CMK (cell line): ENCODE measurements around the gene CCDC80.

ENCODE experiments used
- DNase-seq: peaks from one replicate; pipeline ENCODE4 v3.0.0-alpha.2; 2010; ENCODE audit warnings: low read depth

The CCDC80 gene, protein sequence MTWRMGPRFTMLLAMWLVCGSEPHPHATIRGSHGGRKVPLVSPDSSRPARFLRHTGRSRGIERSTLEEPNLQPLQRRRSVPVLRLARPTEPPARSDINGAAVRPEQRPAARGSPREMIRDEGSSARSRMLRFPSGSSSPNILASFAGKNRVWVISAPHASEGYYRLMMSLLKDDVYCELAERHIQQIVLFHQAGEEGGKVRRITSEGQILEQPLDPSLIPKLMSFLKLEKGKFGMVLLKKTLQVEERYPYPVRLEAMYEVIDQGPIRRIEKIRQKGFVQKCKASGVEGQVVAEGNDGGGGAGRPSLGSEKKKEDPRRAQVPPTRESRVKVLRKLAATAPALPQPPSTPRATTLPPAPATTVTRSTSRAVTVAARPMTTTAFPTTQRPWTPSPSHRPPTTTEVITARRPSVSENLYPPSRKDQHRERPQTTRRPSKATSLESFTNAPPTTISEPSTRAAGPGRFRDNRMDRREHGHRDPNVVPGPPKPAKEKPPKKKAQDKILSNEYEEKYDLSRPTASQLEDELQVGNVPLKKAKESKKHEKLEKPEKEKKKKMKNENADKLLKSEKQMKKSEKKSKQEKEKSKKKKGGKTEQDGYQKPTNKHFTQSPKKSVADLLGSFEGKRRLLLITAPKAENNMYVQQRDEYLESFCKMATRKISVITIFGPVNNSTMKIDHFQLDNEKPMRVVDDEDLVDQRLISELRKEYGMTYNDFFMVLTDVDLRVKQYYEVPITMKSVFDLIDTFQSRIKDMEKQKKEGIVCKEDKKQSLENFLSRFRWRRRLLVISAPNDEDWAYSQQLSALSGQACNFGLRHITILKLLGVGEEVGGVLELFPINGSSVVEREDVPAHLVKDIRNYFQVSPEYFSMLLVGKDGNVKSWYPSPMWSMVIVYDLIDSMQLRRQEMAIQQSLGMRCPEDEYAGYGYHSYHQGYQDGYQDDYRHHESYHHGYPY

DNA sequence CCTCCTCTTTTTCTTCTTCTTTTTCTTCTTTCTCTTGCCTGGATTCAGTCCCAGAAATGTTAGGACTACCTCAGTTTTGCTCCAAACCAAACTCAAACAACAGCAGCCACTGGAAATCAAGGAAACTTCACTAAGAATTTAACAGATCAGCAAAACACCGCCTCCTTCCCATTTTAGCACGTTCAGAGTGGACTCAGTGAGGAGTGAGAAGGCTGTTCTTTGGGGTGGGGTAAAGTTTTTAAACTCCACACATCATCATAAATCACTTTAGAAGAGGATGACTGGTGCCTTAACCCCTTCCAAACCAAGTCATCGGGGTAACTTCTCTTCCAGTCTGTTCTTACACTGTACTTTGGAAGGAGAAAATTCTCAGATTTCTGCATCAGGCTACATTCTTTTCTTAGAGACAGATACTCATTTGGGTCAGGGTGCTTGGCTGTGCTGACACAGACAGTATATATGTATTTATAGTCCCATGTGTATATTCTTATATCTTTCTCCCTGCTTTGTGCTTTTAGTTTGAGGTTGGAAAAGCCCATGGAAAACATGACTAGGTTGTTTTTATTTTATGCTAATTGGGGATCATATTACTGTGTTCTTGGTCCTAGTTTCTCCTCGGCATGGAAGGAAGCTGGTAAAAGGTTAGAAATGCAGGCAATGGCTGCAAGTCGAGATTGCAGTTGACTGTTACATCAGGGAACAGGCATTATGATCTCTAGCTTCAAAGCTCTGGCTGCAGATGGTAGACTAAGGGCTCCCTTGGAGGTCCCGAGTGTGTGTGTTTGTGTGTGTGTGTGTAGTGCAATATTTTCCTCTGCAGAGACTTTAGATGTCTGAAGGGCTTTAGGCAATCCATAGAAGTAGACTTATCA, at the start of gene CCDC80:
TSS of gene CCDC80 (minus strand) at position 214 of the 872 bp plus-strand sequence. CDS start 1,238 bp downstream, outside the sequence.
- DNase-seq = no peak

DNA sequence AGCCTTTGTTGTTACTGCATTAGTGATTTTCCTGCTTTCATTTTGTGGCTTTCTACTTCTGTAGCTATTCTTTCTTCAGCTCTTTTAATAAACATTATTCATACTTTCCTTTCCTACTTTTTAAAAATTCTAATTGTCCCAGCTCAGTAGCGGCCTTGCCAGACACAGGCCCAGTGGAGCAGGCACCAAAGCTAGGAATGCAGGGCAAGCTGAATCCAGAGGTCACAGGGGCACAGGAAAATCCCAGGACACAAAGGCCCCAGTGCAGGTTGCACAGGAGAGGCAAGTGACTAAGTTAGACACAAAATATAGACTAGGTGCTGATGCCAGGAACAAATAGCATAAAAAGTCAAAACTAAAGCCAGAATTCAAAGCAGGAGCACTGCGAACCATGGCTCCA, 49.0 kb upstream of the CCDC80 start:
- DNase-seq = no peak

DNA sequence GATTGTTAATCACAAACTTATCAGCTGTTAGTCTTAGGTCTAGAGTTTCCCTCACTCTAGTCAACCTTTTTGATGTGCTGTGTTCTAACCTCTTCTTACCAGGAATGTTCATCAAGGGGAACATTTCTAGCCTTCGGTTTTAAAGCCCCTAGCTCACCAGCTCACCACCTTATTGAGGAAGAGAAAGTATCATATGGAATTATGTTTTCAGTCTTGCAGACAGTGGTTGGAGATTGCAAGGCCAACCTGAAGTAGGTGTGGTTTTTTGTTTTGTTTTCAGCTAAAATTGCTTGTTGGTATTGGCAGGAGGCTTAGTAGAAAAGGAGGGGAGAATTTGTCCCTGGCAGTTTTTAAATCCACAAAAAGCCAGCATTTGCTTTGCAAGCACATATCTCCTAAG, 48.4 kb upstream of the CCDC80 start:
- DNase-seq = no peak

DNA sequence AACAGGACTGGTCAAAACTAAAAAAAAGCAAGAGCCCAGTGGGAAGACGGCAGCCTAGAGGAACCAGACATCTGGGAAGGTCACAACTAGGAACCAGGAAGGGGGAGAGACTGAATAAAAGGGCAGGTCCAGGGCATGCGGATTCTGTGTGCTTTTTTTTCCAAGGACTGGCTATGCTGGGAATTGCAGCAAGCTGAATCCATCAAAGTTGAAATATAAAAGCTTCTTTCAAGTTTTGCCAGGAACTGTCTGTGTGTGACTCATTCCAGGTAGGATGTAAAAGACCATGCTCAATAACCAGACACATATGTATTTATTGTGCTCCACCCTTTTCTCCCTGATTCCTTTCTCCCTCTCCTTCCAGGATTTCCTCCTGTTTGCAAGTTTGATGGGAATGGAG, 47.9 kb upstream of the CCDC80 start:
- DNase-seq = no peak

DNA sequence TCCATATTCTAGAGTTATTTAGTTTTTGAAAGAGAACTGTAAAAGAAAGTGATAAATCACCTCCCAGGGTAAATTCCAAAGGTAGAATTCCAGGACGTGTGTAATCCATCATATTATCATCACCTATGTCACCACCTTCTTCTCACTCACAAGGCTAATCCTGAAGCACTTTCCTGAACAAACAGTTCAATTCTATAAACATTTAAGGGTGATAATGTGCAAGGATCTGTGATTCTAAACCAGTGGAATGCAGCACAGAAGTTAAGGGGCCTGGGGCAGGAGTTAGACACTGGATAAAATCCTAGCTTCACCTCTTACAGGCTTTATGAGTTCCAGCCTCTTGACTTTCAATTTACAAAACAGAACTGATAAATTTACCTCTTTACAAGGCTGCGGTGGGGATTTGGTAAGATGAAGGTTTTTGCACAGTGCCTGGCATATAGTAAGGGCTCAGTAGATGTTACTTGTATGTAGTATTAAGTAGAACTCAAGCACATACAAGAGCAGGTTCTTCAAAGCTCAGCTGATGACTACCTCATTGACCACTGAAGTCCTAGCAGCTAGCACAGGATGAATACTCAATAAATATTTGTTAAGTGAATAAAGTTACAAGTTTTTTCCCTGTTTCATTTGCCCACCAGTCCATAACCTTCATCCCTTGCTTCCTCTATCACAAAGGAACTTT, 47.3 kb upstream of the CCDC80 start:
- DNase-seq = no peak

DNA sequence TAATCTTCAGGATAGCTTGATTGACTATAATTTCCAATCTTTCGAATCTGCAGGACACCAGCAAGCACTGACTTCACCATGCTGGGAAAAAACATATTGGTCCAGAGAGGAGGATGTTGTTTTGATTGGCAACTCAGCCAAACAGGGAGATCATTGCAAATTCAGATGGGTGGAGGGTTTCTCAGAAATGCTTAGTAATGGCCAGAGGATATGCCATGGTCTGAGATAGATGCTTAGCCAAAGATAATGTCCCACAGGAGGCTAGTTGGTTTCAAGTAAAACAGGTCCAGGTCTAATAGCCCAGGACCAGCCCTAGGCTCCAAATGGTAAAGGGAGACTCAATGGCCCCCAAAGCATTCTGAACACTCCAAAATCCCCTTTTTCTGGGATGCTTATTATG, 46.7 kb upstream of the CCDC80 start:
- no peak for DNase-seq

DNA sequence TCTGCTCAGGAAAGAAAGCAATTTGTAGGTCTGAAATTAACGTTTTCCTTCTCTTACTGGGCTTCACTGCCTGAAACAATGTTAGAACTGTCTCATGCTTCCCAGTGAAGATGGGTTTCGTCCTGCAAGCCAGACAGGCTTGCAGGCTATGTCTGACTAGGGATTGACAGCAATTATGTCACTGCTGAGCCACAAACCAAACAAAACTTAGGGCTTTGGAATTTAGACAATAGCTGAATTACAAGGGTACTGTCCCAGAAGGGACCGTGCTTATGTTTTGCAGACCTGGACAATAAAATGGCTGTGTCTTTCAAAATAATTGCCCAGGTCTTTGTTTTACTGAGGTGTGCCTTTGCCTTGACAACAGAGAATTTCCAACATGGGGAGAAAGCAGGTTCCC, 46.3 kb upstream of the CCDC80 start:
- DNase-seq = no peak

DNA sequence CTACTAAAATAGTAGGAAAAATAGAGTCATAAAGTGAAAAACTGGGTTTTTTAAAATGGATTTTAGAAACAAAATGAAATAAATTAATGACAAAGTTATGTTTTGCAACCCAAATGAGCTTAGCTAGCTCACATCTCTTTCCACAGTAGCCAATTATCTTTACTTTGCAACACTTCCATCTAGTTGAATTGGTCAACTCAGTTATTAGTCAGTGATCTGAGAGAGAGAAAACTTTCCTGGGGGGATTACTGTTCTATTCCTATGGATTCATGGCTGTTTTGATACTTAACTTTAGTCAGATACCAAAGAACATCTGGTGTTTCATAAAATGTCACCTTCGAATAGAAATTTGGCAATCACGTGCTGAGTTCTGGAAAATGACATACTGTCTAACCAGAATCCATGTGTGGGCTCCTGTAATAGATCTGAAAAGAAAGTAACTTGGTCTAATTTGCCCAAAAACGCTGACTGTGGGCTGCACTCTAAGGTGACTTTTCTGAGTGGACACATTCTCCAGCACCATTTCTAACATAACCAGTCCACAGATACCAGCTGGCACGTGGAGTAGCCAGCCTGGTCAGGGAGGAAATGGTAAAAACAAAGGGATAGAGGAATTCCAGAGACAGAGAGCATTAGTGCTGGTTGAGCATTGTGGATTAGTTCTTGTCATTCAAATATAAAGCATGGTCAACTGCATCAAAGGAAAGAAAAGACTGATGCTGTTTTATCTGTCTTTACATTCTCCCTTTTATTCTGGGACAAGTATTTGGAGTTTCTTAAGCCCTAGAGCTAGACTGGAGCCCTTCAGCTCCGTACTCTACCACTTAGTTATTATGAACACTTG, 45.2 kb upstream of the CCDC80 start:
- DNase-seq = no peak

DNA sequence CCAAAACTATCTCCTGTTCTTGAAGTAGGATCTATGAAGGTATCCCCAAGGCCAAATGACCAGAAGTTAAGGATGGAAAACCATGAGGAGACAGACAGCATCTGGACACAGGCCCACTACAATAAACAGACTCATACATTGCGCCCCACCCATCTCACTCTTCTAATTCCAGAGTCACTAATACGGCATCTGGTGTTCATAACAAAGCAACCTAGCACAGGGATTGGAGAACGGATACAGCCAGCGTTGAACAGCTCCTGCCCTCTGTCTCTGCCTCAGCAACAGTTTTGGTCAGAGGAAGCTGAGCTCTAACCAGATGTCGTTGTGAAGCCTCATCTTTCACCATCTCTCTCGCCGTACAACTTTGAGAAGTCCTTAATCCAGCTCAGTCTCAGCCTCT, 44.5 kb upstream of the CCDC80 start:
- DNase-seq = no peak

DNA sequence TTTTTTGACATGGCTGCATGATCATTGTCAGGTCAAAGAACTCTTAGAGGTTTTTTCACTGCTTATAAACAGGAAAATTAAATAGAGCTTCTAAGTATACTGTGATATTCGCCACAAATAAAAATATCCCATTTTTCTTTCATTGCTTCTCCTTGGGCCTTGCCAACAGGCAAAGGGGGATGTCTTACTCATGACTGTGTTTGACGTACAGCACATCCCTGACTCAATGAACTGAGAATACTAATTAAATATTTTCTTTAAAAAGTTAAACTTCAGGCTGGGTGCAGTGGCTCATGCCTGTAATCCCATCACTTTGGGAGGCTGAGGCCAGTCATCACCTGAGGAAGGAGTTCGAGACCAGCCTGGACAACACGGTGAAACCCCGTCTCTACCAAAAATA, 41.4 kb upstream of the CCDC80 start:
- no peak for DNase-seq

DNA sequence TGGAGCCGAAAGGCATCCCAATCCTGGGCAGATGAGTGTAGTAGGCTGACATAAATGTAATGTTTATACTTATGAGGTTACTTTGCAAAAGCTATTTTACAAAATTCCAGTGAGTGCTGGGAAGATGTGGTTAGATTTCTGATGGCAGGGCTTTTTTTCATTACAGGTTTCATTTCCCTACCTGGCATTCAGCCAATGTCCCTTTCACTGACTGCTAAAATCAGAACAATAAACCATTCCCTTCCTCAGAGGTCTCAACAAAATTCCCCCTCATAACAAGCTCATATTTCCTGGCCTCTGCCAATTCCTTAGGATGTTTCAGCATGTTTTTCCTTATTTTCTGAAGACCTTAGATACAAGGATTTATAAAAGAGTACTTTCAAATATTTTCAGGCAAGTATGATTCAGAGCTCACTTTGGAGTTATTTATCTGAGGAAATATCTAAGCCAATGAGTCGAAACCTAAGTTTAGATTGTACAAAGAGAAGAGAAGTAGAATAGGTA, 40.9 kb upstream of the CCDC80 start:
- no peak for DNase-seq

DNA sequence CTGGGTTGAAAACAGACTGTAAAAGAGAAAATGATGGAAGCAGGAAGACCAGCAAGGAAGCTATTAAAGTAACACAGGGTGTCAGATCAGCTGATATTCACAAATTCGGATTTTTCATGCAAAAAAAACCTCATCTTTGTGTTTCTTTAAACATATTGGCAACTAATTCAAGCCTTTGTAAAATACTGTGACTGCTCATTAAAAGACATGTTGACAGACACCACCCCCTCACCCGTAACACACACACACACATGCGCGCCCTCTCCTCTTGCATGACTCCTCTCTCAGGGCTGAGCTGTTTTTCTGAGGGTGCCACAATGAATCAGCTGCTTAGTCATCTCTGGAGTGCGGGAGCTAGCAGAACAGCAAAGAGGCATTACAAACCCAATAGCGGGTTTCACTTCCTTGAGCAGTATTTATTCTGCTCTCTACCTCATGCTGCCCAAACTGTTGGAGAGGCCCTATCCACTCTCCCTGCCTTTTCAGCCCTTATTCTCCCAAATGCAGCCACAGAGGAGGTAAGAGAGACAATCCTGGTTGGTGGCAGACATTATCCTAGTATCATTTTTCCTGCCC, 35.8 kb upstream of the CCDC80 start:
- DNase-seq = no peak

DNA sequence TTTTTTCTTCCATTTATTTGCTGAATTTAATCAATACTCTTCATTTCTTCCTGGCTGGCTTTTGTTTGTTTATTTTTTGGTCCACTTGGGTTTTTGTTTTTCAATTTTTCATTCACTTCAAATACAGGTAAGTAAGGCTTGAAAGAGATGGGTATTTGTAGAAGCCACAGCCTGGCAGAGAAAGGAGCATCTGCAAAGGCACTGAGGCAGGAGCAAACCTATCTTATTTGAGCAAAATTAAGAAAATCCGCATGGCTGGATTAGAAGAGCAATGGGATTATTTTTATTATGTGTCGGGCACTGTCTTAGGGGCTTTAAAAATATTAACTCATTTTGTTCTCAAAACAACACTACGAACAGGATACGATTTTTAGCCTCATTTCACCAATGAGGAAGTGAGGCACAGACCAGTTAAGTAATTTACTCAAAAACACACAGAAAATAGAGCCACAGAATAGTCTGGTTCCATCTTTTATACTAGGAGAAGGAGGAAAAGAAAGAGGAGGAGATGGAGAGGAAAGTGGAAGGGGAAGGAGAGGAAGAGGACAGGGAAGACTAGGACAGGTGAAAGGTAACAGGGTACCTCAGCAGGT, 35.1 kb upstream of the CCDC80 start:
- no peak for DNase-seq

DNA sequence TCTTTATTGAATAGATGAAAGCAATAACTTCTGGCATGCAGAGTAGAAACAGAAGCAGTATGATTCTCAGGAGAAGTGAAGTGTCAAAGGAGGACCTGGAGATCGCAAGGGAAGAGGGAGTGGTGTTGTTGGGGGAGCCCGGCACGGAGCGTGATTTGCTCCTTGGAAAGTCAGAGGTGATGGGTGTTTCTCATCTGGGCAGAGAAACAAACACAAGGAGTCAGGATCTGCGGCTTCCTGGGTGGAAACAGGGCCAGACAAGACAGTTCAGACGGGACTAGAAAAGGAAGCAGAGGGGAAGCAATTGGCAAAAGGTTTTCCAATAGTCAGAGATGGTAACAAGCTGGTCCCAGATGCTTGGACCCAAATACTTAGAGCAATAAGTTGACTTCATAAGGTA, 34.4 kb upstream of the CCDC80 start:
- no peak for DNase-seq

DNA sequence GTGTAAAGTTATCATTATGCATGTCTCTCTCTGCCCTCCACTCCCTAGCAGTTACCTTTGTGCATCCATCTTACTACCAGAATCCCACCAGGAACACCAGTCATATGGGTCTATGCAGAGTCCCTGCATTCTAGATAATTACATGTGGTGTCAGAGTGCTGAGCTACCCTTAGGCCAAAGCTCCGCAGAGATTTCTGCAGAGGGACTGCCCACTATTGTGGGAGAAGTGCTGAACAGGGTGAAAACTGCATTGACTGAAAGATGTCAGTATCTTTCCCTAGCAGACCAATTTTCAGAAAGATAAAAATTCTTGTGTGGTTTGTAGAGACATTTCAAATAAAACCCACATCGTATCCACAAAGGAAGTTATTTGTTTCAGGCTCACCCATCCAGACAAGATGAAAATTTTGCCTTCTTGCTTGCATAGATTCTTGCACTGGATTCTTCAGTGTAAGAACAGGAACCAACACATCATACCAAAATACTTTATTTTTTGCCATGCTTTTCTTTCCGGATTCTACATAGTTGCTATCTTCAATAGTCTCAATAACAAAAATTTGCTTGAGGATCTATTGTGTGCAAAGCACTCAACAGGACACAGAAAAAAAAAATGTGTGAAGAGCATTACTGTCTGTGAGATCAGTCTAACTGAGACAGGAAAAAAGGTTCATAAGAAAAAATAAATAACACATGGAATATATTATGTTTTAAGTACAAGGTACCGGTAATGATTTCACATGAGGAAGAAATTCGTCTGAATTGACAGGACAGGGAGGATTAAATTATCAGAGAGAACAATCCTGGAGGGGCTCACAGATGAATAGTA, 32.0 kb upstream of the CCDC80 start:
- DNase-seq = no peak

DNA sequence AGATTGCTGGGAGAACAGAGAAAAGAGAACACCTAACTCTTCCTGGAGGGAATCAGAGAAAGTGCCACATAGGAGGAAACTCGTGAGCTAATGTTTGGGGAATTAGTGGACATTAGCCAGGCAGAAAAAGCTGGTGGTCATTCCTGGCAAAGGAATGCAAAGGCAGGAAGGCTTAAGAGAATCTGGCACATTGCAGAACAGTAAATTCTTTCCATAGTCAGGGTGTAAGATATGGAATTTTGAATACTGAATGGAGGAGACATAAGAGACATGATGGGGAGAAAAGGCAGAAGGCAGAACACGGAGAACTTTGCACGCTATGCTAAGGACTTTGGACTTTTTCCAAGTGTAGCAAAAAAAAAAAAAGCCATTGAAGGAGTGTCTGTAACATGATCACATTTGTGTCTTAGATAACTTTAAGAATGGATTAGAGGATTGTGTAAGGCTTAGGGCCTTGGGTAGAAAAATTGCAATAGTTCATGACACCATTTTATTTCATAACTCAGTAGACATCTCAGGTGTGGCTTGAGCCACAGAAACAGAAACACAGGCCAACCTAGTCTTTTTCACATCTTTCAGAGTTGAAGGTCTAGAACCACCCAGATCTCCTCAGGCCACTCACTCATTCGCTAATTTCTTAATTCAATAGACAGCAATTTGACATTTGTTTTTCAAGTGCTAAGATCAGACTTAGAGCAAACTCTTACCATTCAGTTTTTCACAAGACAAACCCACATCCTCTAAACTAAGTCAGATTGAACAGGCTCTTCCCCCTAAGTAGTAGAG, 31.2 kb upstream of the CCDC80 start:
- no peak for DNase-seq

DNA sequence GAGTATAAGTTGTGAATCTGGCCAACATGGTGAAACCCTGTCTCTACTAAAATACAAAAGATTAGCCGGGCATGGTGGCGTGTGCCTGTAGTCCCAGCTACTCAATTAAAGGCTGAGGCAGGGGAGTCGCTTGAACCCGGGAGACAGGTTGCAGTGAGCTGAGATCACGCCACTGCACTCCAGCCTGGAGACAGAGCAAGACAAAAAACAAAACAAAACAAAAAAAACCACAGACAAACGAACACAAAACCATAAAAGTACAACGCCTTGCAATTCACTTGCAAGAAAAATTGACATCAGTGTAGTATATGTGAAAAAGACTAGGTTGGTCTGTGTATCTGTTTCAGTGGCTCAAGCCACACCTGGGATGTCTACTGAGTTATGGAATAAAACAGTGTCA, 29.9 kb upstream of the CCDC80 start:
- no peak for DNase-seq

DNA sequence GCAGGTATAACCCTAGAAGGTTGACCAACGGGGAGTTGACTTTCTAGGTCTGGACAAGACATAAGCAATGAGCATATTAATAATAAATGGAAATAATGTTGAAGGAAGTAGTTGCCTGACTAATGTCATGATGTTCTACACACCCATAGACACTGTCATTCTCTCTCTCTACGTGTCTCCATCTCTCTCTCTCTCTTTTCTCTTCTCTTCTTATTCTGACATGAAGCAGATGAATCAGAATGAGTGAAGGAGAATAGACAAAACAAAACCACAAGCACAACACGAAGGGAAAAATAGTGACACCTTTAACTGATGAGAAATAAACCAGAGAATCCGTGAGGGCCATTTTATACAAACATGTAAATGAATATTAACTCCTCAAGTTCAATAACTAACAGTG, 26.7 kb upstream of the CCDC80 start:
- DNase-seq = no peak
